Transverse colon (tissue), 4 donors: ENCODE results near the gene ZNF366.

Experiments
- EP300 ChIP-seq: sonication (generic); formaldehyde crosslinking; IDR thresholded peaks from one replicate; pipeline ENCODE4 v1.6.1; 2017; ENCODE audit warnings: antibody characterized with exemption, low read depth
- POLR2A ChIP-seq: fragments of 450-650 bp; IDR thresholded peaks from one replicate; pipeline ENCODE4 v1.6.1; 2016; ENCODE audit warnings: antibody characterized with exemption, mild to moderate bottlenecking, moderate library complexity
- POLR2AphosphoS5 ChIP-seq, 3 donors: sonication (generic); formaldehyde crosslinking; IDR thresholded peaks; one replicate each; pipeline ENCODE4 v1.6.1; 2016; ENCODE audit warnings: antibody characterized with exemption in 3 of 3
- TF ChIP-seq, protein P1 (sequence below), 5 experiments: fragments of 200-600 bp in 3 of 5; fragments of 450-650 bp in 2 of 5; sonication (generic) in 3 of 5; IDR thresholded peaks; 1 replicate in 2 of 5; 2 replicates in 3 of 5; pipeline ENCODE4 v1.5.1; 2016 to 2017; ENCODE audit warnings: antibody characterized with exemption in 5 of 5, inconsistent platforms in 3 of 5, mild to moderate bottlenecking in 2 of 5, moderate library complexity in 1 of 5

DNA sequence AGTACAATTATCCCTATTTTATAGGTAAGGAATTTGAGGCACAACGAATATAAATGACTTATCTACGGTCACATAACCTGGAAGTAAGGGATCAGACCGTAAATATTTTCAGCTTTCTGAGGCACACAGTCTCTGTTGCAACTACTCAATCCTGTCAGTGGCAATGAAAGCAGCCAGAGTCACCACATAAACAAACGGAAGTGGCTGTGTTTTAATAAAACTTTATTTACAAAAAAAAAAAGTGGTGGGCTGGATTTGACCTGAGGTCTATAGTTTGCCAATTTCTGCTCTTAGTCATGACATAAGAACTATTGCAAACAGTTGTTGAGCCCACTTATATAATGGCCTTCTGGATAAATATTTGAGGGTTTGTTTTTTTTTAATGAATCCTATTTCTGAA is 29.6 kb downstream of the ZNF366 start:
- TF ChIP-seq, protein P1, sequence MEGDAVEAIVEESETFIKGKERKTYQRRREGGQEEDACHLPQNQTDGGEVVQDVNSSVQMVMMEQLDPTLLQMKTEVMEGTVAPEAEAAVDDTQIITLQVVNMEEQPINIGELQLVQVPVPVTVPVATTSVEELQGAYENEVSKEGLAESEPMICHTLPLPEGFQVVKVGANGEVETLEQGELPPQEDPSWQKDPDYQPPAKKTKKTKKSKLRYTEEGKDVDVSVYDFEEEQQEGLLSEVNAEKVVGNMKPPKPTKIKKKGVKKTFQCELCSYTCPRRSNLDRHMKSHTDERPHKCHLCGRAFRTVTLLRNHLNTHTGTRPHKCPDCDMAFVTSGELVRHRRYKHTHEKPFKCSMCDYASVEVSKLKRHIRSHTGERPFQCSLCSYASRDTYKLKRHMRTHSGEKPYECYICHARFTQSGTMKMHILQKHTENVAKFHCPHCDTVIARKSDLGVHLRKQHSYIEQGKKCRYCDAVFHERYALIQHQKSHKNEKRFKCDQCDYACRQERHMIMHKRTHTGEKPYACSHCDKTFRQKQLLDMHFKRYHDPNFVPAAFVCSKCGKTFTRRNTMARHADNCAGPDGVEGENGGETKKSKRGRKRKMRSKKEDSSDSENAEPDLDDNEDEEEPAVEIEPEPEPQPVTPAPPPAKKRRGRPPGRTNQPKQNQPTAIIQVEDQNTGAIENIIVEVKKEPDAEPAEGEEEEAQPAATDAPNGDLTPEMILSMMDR (IDR thresholded peaks at IDR 0.05), result no peak
- TF ChIP-seq POLR2A (no peak), EP300 (no peak), POLR2AphosphoS5 (IDR thresholded peaks at IDR 0.05) (no peak)
